NCI-H1694 treated with DMSO at 0.1 percent for 48 hours (cell line): Measurements from ENCODE around the gene SCPEP1.

Experiments
- DNase-seq: peaks from one replicate; lab custom pipeline; 2025; lab: John Stamatoyannopoulos, UW

SCPEP1 gene

DNA sequence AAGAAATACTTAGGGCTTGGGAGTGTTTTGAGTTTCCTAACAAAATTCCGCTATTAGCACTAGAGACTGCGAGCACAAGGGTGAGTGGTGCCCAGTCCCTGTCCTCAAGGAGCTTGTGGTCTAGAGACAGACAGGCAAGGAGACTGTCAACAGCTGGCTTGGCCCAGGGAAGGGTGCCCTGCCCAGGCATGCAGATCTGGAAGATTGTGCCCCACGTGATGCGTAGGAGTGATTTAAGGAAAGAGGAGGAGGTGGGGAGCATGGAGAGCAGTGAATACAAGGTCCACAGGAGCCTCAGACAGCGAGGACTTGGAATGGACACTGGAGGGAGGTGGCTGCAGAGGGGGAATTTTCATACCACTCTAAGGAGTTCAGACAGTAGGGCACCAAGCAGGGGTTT is 25.0 kb downstream of the SCPEP1 start:
- DNase-seq = no peak

DNA sequence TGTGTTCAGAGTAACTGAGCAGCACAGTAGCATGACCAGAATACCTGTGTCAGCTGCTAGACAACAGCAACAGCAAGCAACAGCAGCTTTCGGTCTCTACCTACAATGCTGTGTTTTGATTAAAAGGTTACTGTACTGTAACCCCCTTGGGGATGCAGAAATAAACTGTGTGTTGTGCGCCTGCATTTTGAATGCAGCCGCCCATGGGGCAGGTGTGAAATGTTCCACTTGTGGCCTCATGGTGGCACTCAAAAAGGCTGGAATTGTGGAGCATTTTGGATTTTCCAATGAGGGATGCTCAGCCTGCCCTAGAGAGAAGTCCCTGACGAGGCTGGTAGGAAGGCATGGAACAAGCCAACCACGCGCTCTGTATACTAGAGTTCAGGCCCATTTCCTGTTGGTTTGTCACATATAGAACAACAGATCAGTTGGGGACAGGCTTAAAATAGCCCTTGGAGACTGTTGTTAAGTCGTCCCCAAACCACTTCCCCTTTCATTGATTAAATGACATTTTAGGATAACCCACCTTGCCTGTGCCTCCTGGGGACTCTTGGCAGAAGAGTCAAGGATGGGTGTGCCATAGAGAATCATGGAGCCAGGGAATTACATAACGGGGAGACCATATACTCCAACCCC is 27.1 kb downstream of the SCPEP1 start:
- no peak for DNase-seq

DNA sequence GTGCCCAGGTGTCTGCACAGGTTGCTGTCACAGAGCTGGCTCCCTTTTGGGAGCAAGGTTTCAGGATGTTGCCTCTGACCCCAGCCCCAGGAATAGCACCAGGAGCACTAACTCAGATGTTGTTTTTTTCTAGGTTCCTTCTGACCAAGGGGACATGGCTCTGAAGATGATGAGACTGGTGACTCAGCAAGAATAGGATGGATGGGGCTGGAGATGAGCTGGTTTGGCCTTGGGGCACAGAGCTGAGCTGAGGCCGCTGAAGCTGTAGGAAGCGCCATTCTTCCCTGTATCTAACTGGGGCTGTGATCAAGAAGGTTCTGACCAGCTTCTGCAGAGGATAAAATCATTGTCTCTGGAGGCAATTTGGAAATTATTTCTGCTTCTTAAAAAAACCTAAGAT is 28.1 kb downstream of the SCPEP1 start:
- no peak for DNase-seq

DNA sequence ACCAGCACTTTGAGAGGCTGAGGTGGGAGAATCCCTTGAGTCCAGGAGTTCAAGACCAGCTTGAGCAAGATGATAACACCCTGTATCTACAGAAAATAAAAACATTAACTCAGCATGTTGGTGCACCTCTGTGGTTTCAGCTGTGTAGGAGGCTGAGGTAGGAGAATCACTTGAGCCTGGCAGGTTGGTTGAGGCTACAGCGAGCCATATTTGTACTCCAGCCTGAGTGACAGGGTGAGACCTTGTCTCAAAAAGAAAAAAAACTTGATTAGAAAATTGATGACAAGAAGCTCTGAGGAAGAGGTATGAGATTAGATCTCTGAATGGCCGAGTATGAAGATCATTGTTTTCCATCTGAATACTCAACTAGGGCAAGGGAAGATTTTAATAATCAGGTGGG is 31.0 kb downstream of the SCPEP1 start:
- DNase-seq = no peak

DNA sequence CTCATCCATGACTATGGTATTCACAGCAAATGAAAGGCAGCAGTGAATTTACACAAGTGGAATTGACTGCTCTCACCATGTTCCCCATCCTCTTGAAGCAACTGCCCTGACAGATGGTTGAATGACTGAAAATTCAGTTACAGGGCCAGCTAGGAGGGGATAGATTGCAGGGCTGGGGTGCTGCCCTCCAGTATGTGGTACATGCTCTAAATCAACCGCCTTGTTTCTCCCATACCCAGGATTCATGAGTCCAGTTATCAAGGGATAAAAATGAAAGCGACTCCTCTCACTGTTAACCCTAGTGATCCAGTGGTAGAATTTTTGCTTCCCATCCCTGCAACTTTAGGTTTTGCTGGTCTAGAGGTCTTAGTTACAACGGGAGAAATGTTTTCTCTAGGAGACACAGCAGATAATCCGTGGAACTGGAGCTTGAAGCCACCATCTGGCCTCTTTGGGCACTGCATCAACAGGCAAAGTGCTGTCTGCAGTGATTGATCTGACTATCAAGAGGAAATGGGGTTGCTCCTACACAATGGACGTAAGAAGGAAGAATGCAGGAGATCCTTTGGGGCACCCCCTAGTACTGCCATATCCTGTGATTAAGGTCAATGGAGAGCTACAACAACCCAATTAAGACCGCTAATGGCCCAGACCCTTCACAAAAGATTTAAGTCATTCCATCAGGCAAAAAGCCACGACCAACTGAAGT is 32.0 kb downstream of the SCPEP1 start:
- DNase-seq = peak; percentile 82

DNA sequence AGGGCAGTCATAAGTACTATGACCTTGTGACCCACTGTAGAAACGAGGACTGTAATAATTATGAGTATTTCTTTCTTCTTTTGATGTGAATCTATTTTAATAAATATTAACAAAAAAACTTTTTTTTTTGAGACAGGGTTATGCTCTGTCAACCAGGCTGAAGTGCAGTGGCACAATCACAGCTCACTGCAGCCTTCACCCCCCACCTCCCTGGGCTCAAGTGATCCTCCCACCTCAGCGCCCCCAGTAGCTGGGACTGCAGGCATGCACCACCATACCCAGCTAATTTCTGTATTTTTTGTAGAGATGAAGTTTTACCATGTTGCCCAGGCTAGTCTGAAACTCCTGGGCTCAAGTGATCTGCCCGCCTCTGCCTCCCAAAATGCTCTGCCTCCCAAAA is 32.6 kb downstream of the SCPEP1 start:
- DNase-seq = no peak

DNA sequence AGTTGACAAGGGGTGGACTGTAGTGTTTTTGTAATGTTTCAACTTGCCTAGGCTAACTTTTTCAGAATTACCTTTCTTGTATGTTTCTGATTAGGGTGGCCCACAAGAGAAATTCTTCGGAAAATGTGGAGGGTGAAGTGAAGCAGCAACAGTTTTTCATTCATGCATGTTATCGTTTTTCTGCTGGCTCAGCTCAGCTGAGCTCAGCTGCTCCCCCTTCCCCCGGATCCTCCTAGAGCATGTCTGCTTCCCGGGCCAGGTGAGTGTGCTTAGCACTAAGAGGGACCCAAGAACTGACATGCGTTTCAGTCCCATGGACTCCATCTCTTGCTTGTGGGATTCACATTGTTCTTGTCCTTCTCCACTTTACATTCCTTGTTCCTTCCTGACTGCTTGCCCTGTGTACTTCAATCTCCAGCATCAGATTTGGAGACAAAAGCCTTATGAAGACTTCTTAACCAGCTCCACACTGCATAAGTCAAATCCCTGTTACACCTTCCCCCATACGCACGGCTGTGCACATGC is 33.6 kb downstream of the SCPEP1 start:
- DNase-seq = no peak

DNA sequence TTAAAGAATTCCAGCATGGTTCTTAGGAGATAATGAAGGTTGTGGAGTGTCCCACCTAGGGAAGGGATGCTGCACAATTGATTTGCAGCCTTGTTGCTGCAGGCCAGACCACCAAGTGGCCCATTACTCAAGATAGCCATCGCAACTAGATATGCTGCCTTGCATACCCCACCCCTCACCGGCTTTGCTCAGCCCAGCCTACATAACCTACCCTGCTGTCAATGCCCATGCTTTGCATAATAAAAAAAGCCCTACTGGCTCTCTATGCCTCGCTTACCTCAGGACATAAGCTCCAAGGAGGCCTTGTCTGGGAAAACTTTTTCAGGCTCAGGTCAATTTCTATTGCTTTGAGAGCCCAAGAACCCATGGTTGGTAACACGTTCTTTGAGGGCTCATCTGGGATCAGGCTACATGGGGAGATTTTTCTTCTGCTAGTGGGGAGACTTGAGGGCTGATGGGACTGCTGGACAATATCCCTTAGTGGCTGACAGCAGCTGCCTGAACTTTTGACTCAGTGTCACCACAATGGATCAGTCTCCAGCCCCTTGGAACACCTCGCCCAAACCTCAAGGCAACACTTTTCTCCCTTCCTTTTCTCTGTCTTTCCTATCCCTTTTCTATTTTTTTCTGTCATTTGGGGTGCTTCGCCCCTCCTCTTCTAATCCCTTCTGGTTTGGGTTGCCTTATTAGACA is 38.3 kb downstream of the SCPEP1 start:
- no peak for DNase-seq

DNA sequence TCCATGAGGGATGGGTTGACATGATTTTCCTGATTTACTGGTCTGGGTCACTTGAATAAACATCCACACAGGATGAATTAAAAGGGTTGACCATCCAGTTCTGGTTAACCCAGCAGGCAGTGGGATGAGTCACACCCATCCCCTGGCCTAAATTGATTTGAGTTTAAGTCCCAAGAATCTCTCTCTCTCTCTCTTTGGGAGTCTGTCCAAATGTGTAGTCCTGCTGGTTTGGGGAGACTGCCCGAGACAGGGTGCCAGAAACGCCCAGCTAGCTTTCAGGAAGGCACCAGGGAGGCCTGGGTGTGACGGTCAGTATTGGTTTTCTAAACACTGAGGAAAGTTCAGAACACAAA is 38.8 kb downstream of the SCPEP1 start:
- no peak for DNase-seq

DNA sequence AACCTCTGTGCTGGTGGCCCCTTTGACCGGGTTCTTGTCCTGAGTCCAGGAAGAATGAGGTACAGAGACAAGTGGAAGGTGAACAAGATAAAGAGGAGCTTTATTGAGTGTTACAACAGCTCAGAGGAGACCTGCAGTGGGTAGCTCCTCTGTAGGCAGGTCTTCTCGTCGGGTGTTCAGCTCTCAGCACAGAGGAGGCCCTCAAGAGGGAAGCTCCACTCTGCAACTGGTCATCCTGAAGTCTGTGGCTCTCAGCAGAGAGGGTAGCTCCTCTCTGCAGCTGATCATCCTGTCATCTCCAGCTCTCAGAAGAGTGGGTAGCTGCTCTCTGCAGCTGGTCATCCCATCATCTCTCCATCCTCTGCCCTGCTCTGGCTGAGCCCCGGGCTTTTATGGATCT is 39.7 kb downstream of the SCPEP1 start:
- no peak for DNase-seq

DNA sequence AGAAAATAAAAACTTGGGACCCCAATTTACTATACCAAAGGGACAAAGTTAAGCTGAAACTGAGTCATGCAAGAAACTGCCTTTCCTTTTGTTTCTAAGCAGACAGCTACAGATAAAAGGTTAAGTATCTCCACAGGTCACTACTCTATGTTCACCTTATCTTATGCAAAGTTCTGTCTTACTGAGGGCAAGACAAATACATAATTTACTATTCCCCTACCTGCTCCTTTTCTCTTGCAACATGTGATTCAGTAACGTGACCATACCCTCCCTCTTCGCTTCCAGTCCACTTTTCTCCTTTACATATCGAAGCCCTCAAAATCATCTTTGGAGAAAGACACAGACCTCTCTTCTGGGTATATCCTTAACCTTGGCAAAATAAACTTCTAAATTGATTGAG is 42.3 kb downstream of the SCPEP1 start:
- no peak for DNase-seq

DNA sequence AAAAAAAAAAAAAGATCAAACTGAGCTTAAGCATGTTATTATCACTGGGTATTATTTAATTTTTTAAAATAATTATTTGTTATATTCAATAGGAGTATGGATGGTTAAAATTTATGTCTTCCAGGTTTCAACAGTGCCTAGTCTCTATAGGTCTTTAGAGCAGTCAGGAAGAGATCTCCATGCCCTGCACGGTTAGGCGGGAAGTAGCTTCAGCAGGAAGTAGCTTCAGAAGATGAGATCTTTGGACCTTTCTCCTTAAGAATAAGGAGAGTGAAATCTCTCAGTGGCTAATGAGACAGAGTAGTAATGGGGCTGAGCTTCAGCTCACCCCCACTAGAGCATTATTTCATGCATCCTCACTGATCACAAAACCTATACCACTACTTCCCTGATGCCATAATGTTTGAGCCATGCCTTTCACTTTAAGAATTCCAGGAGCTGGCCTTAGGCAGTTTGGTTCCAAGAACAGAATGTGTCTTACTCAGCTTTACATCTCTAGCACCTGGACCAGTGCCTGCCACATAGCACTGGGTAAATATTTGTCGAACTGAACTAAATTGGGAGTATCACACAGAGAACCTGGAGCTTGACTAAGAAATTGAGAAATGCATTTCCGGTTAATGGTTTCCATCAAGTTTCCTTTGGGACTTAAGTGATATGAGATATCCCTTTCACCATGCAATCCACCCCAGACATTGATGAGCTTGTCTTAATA is 43.5 kb downstream of the SCPEP1 start:
- no peak for DNase-seq

DNA sequence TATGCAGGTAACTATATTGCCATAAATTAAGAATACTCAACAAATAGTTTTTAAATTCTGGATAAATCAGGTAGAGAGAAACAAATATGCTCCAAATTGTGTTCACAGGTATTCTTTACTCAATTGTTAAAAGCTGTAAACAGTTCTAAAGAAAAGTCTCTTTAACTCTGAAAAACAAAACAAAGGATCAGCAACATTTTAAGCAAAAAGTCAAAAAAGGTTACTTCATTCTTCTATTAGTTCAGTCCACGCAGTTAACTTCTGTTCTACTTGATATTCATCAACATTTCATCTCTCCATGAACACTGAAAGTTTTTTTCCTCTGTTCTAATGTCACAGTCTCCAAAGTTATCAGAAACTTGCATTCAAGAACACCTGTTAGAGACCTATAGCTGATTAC is 47.9 kb downstream of the SCPEP1 start:
- DNase-seq = no peak

DNA sequence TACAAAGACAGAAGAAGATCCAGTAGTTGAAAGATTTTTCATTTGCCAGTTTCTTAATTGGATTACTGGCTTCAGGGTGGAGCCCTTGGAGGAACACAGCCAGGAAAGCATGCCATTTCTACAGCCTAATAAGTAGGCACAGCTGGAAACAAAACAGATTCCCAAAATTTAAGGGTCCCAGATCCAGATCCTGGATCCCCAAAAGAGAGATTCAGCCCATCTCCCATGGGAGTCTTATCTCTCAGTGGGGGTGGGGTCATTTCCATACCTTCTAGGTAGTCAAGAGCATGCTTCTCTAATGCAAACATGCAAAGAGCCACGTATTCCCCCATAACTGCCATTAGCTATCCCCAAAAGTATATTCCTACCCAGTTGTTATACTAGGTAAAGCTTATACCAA is 49.9 kb downstream of the SCPEP1 start:
- DNase-seq = no peak

DNA sequence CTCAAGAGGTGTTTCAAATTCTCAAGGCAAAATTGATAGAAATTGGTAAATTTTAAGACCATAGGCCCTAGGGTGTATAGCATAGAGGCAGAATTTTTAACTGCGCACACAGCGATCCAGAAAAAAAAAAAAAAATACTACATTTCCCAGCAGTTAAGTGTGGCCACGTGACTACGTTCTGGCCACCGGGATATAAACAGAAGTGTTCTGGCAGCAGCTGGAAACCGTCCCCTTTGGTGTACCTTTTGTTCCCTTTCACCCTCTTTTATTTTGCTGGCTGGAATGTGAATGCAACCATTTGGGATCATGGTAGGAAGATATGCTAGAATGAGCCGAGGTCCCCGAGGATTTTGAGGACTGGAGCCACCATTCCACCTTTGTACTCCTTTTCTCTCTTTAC is 54.4 kb downstream of the SCPEP1 start:
- no peak for DNase-seq

DNA sequence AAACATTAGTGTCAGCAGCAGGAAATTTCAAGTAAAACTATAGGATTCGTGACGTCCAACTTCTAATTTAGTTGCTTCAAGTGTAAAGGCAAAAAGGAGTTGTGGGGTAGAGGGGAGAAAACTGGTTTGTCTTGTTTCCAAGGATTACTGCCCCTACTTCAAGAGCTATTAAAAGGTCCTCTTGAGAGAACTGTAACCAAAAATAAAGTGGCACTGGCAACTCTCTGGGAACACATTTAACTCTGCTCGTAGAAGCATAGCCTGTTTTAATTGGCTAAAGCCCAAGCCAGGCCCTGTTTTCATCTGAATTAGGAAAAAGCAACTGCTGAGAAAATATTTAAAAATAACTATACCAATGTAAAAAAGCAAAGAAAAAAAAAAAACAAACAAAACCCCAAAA is 55.4 kb downstream of the SCPEP1 start:
- DNase-seq = no peak

DNA sequence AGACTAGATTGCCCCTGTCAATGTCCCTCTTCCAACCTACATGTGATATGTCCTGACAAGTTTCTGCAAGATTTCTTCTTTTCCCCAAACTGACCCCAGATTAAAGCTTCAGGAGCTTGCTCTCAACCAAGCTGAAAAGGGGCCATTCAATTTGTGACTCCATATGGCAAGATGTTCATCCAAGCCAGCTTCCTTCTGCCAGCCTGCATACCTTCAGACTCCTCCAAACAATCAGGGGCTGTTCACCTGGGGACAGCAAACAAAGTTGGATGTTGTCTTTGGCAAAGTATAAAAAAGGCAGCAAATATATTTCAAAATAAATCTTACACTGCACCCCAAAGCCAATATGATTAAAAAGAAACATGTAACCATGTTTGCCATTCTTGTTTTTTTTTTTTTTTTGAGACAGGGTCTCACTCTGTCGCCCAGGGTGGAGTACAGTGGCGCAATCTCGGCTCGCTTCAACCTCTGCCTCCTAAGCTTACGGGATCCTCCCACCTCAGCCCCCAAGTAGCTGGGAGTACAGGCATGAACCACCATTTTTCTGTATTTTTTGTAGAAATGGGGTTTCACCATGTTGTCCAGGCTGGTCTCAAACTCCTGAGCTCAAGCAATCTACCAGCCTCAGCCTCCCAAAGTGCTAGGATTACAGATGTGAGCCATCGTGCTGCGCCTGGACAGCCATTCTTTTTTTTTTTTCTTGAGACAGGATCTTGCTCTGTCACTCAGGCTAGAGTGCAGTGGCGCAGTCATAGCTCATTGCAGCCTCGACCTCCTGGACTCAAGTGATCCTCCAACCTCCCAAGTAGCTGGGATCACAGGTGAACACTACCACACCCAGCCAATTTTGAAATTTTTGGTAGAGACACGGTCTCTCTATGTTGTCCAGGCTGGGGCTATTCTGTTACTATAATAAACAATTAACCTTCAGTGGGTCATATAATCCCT is 57.1 kb downstream of the SCPEP1 start:
- no peak for DNase-seq

DNA sequence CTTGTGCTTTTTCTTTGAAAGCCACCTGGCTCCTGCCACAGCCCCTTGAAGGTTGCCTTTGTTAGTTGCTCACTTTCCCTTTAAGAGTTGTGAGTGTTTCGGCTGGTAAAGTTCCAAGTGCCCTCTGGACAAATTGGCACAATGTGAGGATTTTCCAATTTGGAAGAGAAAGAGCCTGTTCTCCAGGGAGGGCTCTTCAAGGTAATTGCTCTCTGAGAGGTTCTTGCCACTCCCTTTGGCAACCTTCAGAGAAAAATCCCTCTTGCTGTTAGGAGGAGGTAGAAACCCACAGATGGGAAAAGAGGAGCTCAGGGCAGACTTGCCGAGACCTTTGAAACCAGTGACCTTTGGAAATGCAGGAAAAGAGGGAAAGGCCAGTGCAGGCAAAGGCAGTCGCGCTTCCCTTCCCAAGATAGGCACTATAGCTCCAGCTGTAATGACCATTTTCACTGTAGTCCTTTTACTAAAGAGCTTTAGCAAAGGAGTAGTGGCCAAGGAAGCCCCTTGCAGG is 58.1 kb downstream of the SCPEP1 start:
- no peak for DNase-seq

DNA sequence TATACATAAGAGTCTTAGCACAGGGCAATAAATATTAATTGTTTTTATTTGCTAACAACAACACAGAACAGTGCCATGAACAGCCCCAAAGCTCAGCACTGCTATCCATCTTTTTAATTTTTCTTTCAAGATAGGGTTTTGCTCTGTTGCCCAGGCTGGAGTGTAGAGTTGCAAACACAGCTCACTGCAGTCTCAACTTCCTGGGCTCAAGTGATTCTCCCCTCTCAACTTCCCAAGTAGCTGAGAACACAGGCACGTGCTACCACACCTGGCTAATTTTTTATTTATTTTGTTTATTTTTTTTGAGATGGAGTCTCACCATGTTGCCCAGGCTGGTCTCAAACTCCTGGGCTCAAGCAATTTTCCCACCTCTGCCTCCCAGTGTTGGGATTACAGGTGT is 59.5 kb downstream of the SCPEP1 start:
- no peak for DNase-seq

DNA sequence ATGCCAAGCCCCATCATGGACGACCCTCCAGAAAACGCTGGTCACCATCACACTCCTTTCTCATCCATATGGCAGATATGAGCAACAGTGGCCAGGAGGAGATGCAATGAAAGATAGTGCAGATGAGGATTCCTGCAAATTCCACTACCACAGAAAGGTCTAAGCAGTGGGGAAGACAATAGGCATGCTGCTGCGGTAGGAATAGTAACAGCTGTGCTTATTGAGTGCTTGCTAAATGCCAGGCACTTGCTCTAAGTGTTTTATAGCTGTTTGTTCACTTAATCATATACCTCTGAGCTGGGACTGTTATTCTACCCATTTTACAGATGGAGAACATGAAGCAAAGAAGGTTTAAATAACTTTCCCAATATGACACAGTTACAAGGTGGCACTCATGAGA is 60.6 kb downstream of the SCPEP1 start:
- no peak for DNase-seq

DNA sequence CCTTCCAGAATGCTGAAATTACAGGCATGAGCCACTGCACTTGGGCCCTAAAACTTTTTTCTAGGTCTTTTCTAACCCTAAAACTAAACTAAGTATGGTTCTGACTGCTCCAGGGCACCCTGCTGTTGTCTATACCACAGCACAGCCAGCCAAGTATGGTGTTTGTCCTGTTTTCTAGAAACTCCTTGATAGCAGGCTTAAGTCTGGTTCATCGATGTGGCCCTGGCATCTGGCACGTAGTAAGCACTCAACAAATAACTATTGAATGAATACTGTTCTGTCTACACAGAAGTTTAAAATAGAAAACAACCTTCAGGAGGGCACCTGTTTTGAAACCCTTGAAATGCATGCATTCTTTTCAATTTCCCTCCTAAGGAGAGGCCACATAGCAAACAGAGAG is 62.6 kb downstream of the SCPEP1 start:
- no peak for DNase-seq
